NOMO-1 treated with DMSO at 0.1 percent for 48 hours (cell line): ENCODE data around the gene MFRP.
A peak's percentile ranks its signal among the peaks of the same experiment; 100 is the strongest.

Experiments used
- DNase-seq: peaks from one replicate; lab custom pipeline; 2025; ENCODE audit not compliant: unreplicated experiment; lab: John Stamatoyannopoulos, UW

MFRP gene

DNA sequence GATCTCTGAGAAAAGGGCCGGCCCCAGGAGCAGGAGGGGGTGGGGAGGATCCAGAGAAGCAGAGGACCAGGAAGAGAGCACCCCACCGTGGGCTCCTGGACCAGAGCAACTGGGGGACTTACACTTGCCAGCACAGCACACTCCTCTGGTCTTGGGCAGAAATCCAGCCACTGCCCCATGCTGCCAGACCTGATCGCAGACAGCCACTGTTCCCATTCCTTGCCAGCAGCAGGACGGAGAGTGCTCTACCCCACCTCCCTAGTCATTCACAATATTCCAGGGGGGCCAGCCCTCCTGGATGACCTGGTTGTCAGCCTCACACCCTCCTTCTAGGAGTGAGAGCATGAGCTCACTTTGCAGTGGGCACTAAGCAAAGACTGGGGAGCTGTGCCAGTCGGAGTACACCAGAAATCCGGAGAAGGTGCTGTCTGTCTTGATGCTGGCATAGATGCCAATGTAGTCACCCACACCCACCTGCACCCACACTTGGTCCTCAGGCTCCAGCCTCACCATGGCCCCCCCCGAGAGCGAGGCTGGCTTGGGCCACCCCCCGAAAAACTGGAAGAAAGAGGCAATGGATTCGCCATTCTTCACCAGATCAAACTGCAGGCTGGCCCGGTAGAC is 7.4 kb downstream of the MFRP start:
- no peak for DNase-seq

- DNase-seq: peak; percentile 47
Measured at GRCh38 chr11:119338318-119338890, 8.1 kb downstream of the MFRP start.

DNA sequence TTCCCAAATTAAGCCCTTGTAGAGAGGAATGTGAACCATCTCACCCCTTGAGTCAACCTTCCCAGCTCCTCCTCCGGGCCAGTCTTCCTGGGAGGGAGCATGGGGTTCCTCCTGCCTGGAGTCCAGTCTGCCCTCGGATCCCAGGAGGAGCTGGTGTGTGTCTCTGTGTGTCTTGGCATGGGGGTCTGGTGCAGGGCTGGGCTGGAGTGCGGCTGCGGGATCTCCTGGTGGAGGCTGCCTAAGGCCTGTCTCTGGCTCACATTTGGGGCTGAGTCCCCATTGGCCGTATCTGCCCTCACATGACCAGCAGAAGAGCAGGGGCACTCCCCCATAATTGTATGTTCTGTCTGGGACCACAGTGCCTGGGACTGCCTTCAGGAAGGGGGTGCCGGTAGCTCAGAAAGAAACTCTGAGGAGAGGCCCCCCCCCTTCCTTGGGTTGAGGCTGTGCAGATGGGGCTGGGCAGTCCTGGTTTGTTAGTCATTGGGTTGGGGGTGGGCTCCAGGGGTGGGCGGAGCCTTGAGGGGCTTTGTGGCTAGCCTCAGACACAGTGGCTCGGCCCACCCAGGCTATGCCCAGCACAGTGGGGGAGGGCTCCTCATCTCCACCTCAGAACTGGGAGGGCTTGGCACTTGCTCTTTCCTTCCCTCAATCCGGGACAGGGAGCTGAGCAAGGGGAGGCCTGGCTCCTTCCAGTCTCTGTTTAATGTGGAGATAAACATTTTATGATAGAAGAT is 8.8 kb downstream of the MFRP start:
- DNase-seq: no peak

DNA sequence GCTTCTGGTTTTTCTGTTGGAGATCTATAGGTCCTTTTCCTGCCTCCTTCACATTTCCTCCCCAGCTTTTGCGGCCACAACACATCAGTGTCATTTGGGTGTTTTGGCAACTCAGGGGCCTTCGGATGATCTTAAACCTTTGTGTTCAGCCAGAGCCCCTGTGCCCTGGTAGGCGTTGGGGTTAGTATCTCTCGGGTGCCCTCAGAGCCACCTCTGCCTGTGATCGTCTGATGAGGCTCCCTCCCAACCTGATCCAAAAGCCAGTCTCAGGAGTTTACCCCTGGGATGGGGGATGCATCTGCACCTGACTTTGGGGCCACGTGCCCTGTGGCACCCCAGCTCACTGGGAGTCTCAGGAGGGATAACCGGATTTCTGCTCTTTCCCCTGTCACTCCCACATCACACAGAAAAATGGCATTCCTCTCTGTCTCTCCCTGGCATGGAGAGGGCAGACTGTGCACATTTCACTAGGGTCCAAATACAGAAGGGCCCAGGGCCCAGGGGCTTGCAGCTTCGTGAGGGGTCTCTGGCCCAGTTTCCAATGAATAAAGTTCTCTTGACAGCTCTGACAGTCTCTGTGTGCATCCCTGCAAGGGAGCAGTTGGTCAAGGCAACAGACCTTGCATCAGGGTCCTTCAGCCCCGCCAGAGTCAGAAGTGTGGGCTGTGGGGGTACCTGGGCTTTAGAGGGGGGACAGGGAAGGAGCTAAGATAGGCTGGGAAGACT is 9.6 kb downstream of the MFRP start:
- no peak for DNase-seq

DNA sequence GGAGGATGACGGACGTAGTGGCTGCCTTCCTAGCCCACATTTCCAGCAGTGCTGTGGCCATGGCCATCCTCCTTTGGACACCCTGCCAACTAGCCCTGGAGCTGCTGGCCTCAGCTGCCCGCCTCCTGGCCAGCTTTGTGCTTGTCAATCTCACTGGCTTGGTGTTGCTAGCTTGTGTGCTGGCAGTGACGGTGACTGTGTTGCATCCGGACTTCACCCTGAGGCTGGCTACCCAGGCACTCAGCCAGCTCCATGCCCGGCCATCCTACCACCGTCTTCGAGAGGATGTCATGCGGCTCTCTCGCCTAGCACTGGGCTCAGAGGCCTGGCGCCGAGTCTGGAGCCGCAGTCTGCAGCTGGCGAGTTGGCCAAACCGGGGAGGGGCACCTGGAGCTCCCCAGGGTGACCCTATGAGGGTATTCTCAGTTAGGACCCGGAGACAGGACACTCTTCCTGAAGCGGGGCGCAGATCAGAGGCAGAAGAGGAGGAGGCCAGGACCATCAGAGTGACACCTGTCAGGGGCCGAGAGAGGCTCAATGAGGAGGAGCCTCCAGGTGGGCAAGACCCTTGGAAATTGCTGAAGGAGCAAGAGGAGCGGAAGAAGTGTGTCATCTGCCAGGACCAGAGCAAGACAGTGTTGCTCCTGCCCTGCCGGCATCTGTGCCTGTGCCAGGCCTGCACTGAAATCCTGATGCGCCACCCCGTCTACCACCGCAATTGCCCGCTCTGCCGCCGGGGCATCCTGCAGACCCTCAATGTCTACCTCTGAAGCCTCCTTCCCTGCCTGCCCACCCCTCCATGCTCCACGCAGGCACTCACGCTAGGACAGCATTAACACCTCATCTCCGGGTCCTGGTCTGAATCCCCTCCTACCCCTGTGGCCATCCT is 10.6 kb downstream of the MFRP start:
- DNase-seq: no peak

DNA sequence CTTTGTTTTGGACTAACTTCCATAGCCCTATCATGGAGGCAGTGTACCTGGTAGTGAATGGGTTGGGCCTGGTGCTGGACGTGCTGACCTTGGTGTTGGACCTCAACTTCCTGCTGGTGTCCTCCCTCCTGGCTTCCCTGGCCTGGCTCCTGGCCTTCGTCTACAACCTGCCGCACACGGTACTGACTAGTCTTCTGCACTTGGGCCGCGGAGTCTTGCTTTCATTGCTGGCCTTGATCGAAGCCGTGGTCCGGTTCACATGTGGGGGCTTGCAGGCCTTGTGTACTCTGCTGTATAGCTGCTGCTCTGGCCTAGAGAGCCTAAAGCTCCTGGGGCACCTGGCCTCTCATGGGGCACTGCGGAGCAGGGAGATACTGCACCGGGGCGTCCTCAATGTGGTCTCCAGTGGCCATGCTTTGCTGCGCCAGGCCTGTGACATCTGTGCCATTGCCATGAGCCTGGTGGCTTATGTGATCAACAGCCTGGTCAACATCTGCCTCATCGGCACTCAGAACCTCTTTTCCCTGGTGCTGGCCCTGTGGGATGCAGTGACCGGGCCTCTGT is 11.3 kb downstream of the MFRP start:
- no peak for DNase-seq

- peak; percentile 97 for DNase-seq
Measured at GRCh38 chr11:119334174-119334930, 12.2 kb downstream of the MFRP start, which contains the start of gene RNF26. TSS of gene RNF26 (plus strand) at chr11:119334527. CDS start at chr11:119335123, 596 bp downstream.

- no peak for DNase-seq
Measured at GRCh38 chr11:119332111-119332765, 14.3 kb downstream of the MFRP start.

- DNase-seq: no peak
Measured at GRCh38 chr11:119330237-119330636, 16.3 kb downstream of the MFRP start.

GRCh38 chr11:119329320-119329719 is 17.2 kb downstream of the MFRP start:
- no peak for DNase-seq

DNA sequence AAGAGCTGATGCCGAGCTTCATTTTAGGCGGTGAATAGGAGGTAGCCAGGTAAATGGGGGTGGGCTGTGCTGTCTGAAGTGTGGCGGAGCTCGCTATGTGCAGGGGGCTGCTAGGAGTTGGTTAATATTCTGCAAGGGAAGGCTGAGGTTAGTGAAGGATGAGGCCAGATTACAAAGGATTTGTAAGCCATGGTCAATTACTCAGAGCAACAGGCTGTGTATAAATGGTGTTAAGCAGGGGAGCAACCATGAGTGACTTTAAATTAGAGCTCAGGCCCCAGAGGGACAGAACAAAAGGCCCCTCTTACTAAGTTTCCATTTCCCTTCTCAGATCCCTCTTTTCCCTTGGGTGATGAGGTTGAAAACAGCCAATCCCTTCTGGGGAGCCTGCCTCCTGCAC is 22.3 kb downstream of the MFRP start:
- no peak for DNase-seq

DNA sequence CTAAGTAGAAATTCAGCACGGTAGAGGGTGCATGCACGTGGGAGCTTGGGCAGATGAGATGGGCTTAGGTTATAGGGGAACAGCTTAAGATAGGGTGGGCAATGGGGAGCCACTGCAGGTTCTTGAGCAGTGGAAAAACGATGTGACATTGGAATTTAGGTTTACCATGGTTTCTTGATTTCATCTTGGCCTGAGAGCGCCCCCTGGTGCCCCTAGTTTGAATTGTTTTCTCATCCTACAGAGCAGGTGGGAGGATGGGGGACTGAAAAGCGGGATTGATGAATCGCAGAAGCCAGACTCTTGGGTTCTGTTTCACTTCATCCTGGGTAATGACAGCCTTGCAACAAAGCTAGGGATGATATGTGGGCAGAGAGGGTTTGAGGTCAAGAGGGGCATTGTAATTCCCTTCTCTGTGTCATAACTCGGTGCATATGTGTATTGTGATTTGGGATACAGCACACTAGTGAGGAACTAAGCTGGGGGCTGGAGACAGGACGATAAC is 22.9 kb downstream of the MFRP start:
- peak; percentile 56 for DNase-seq

DNA sequence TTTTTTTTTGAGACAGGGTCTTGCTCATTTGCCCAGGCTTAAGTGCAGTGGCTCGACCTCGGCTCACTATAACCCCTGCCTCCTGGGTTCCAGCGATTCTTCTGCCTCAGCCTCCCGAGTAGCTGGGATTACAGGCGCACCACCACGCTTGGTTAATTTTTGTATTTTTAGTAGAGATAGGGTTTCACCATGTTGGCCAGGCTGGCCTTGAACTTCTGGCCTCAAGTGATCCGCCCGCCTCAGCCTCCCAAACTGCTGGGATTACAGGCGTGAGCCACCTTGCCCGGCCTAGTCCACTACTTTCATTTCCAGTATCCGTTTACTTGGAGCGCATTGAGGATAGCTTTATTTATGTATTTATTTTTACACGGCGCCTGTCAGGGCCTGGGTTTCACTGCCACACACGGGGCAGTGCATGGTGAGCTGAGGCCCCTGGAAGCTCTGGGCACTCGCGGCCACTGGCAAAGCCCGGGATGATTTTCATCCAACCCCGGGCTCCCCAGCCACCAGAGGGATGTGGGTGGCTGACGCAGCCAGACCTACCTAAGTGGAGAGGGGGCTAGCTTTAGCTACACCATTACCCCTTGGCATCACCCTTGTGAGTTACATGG is 23.5 kb downstream of the MFRP start:
- DNase-seq: no peak

DNA sequence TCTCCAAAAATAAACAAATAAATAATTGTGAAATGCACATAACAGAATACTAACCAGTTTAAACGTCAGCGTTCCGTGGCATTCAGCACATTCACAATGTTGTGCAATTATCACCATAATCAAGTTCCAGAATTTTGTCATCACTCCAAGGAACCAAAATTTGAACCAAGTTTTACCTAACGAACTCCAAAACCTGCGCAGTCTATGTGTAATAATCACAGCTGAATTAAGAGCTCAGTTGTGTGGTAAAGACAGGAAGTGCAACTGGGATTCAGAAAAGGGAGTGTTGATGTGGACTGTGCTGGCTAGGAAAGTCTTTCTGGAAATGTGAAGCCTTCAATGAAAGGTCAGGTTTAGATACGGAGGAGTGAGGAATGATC is 24.2 kb downstream of the MFRP start:
- peak; percentile 25 for DNase-seq

- peak; percentile 33 for DNase-seq
Measured at GRCh38 chr11:119320776-119321524, 25.6 kb downstream of the MFRP start.

DNA sequence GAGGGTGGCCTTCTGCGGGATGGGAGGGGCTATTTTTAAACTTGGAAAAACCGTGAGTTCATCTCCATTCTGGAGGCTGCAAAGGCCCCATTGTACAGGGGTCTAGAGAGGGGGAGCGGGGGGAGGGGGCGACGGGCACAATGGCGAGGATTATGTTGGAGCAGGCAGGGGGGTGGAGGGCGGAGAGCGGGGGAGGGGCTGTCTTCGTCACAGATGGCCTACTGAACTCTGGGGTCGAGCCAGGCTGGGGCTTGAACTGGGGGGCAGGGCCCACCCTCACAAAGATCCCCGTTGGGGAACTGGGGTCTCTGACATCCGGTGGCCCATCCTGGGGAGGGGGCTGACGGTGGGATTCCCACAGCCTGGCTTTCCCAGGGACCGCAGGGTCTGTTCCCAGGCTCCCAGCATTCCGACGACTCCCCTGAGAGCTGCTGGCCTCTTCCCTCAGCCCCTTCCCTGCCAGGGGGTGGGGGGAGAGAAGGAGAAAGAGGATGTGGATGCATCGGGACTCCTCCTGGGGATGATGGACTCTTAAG is 26.2 kb downstream of the MFRP start:
- DNase-seq: no peak

DNA sequence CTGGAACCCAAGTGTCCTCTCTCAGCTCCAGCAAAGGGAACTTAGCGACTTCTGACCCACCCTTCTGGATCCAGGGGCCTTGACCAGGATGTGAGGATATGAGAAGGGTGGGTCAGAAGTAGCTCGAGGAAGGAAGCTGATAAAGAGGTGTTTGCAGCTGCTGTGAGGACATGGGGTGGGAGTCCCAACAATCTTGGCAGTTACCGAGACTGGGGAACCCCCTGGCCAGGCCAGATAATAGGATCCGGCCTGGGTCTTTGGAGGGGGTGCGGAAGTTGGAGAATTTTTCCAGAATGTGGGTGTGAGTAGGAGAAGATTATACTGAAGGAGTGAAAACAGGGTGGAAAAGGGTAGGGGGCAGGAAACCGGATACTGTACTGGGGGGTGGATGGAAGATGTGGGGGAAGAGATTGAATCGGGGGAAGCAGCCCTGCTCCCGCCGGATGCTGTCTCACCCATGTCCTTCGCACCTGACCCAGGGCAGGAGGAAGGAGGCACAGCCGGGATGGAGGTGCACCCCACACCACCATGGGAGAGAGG is 26.7 kb downstream of the MFRP start:
- DNase-seq: no peak
